A549 (cell line): ENCODE results near the gene MACROD1. TPM values are rescaled to one million over a fixed set of nuclear protein-coding genes. Genes with fewer than 3 reads are reported as not detected.

ENCODE experiments used
- ATAC-seq, 2 experiments: fragments of 200-7000 bp in 1 of 2; fragments of >200 bp in 1 of 2; cut with Nextera tagmentation in 1 of 2; cut with Tn5 transposase in 1 of 2; 3 replicates each; pipeline versions ENCODE4 v1.8.0 to v1.9.1; 2018 to 2020; ENCODE audit warnings: mild to moderate bottlenecking in 1 of 2, moderate library complexity in 1 of 2
- CTCF ChIA-PET: fragments of 300-600 bp; sonication (Branson Sonifier 250); formaldehyde crosslinking; extraction: SDS; loops from one replicate; lab custom pipeline; 2021; ENCODE audit warnings: antibody characterized with exemption, inconsistent platforms; lab: Yijun Ruan, JAX
- POLR2A ChIA-PET: fragments of 350-600 bp; formaldehyde crosslinking; extraction: SDS; loops from one replicate; lab custom pipeline; 2021; ENCODE audit warnings: antibody characterized with exemption, inconsistent platforms; lab: Yijun Ruan, JAX
- DNase-seq, 2 experiments: peaks; one replicate each; pipeline versions ENCODE4 v3.0.0 to v3.0.0-alpha.2; 2011 to 2016; ENCODE audit warnings: low read depth in 1 of 2, low spot score in 1 of 2
- FAIRE-seq: peaks from 2 replicates; lab custom pipeline; 2011; peaks lifted over from hg19 to GRCh38; lab: Jason Lieb, UNC
- H3K27ac ChIP-seq, 2 experiments: fragments of >200 bp; sonication (Bioruptor Twin); formaldehyde crosslinking; 3 replicates each; pipeline ENCODE4 v1.5.1; 2016 to 2017
- H3K4me1 ChIP-seq: fragments of >200 bp; sonication (Bioruptor Twin); formaldehyde crosslinking; 3 replicates; pipeline ENCODE4 v1.6.1; 2016
- H3K4me2 ChIP-seq: fragments of >200 bp; sonication (Bioruptor Twin); formaldehyde crosslinking; 3 replicates; pipeline ENCODE4 v1.6.1; 2016
- H3K4me3 ChIP-seq: fragments of >200 bp; sonication (Bioruptor Twin); formaldehyde crosslinking; 3 replicates; pipeline ENCODE4 v1.5.1; 2016
- H3K9me3 ChIP-seq: fragments of >200 bp; sonication (Bioruptor Twin); formaldehyde crosslinking; 3 replicates; pipeline ENCODE4 v1.6.1; 2016
- ATOH8 ChIP-seq: fragments of 250-450 bp; sonication (Bioruptor Pico); IDR thresholded peaks from 2 replicates; pipeline ENCODE4 v1.5.0; 2020; ENCODE audit warnings: low read depth, mild to moderate bottlenecking, moderate library complexity
- BHLHE40 ChIP-seq: IDR thresholded peaks from 2 replicates; pipeline ENCODE4 v1.6.1; 2012; ENCODE audit warnings: low read depth, low read length, inconsistent platforms
- CHD2 ChIP-seq: fragments of 150-350 bp; IDR thresholded peaks from 2 replicates; pipeline ENCODE4 v1.6.1; 2014; ENCODE audit warnings: low read length; ENCODE audit not compliant: partially characterized antibody
- CHD4 ChIP-seq: fragments of 200-600 bp; sonication (generic); IDR thresholded peaks from 2 replicates; pipeline ENCODE4 v1.6.1; 2016; ENCODE audit warnings: antibody characterized with exemption, mild to moderate bottlenecking, borderline replicate concordance
- EHMT2 ChIP-seq: fragments of 200-600 bp; sonication (generic); IDR thresholded peaks from 2 replicates; pipeline ENCODE4 v1.6.1; 2016; ENCODE audit warnings: antibody characterized with exemption, low read depth, mild to moderate bottlenecking, moderate library complexity
- ESRRA ChIP-seq: fragments of 150-350 bp; IDR thresholded peaks from 2 replicates; pipeline ENCODE4 v1.6.1; 2014; ENCODE audit warnings: mild to moderate bottlenecking, low read length, borderline replicate concordance
- JUNB ChIP-seq: fragments of >200 bp; sonication (Bioruptor Twin); formaldehyde crosslinking; IDR thresholded peaks from 2 replicates; pipeline ENCODE4 v1.6.1; 2016
- KDM1A ChIP-seq: fragments of 200-600 bp; sonication (generic); IDR thresholded peaks from 2 replicates; pipeline ENCODE4 v1.6.1; 2016; ENCODE audit warnings: low read depth, mild to moderate bottlenecking
- MAFK ChIP-seq: fragments of 450-650 bp; IDR thresholded peaks from 2 replicates; pipeline ENCODE4 v1.6.1; 2014; ENCODE audit not compliant: partially characterized antibody
- MYC ChIP-seq: IDR thresholded peaks from 2 replicates; pipeline ENCODE4 v1.6.1; 2012; ENCODE audit warnings: mild to moderate bottlenecking, inconsistent platforms, low read length, improper control_type of control experiment, borderline replicate concordance
- NFE2L2 ChIP-seq: fragments of 150-350 bp; conservative IDR thresholded peaks from 2 replicates; pipeline ENCODE4 v1.6.1; 2014; ENCODE audit warnings: low read length
- PHF8 ChIP-seq: fragments of 200-600 bp; sonication (generic); IDR thresholded peaks from 2 replicates; pipeline ENCODE4 v1.6.1; 2016; ENCODE audit warnings: low read depth, mild to moderate bottlenecking, antibody characterized with exemption, moderate library complexity, borderline replicate concordance
- REST ChIP-seq: fragments of 200-600 bp; sonication (generic); IDR thresholded peaks from 2 replicates; pipeline ENCODE4 v1.6.1; 2016; ENCODE audit warnings: antibody characterized with exemption, mild to moderate bottlenecking, moderate library complexity
- SMC3 ChIP-seq: fragments of >200 bp; sonication (Bioruptor Twin); formaldehyde crosslinking; IDR thresholded peaks from 3 replicates; pipeline ENCODE4 v1.6.1; 2018; ENCODE audit warnings: inconsistent platforms
- TFCP2L1 ChIP-seq: fragments of 250-450 bp; sonication (Bioruptor Pico); IDR thresholded peaks from 2 replicates; pipeline ENCODE4 v1.5.0; 2021; ENCODE audit warnings: mild to moderate bottlenecking
- ZSCAN20 ChIP-seq: fragments of 250-450 bp; sonication (Bioruptor Pico); IDR thresholded peaks from 2 replicates; pipeline ENCODE4 v1.8.0; 2022; ENCODE audit warnings: mild to moderate bottlenecking, moderate library complexity
- WGBS: methylation state at CpG from one replicate; pipeline ENCODE4 v1.1.6; 2017; ENCODE audit errors: missing lambda C conversion rate; 5-methylcytosine and 5-hydroxymethylcytosine counted together
- polyA plus RNA-seq, 4 experiments: library from polyadenylated mRNA; depleted of rRNA in 3 of 4; stranded (reverse); fragments of >200 nt; fragmentation: RNase III in 1 of 4; extraction: RNeasy Plus Mini Kit Qiagen cat#74134 plus additional on column Dnase treatment in 1 of 4; gene quantifications; 2 replicates in 3 of 4; 3 replicates in 1 of 4; pipeline ENCODE4 v1.2.3, GENCODE V29; 2011 to 2017
- TF ChIP-seq, protein P1 (sequence below): fragments of >200 bp; sonication (Bioruptor Twin); formaldehyde crosslinking; IDR thresholded peaks from 2 replicates; pipeline ENCODE4 v1.6.1; 2016
- TF ChIP-seq, protein P2 (sequence below): IDR thresholded peaks from 2 replicates; pipeline ENCODE4 v1.6.1; 2012; ENCODE audit warnings: low read depth, borderline replicate concordance

Gene MACROD1
- polyA plus RNA-seq, 2 of the 4 experiments (the other 2 are of a cell fraction): 15.1 to 16.6 TPM

DNA sequence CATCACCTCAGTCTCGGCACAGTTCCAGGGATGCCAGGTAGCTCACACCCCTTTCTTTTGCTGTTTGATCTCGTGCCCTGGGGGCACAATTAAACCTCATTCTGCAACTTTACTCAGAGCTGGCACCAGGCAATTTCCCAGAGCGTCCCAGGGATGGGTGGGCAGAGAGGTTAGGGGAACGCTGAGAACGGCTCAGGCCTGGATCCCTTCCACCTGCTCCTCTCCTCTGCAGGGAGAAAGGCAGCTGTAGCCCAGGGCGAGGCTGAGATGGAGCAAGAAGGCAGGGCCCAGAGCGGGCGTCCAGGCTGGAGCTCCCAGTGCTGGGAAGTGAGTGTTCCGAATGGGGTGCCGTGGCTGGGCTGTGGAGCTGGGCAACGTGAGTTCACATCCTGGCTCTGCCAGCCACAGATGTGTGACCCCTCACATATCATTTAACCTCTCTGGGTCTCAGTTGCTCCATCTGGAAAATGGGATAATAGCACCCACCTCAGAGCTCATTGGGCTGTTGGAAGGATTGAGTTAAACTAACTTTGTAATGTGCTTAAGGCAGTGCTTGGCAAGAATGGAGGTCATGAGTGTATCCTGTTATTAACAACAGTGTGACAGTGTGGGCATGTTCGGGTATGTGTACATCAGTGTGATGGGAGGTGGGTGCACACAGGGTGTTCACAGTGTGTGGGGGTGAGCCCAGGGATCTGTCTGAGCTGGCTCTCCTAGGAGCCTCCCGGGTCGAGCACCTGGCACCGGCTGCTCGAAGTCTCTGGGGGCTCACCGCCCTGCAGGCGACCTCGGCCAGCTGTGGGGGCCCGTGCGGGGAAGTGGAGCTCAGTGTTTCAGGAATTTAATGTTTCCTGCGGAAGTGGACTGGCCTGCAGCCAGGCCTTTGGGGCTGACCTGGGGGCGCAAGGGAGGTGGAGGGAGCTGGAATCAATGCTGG lies 164.2 kb downstream of the MACROD1 start:
- CTCF ChIA-PET: interaction anchor here (0.6 to 3.9 kb wide), 16 partner anchors 11 to 234 kb away, joined by 3 to 46 read pairs (median 4); no protein-coding TSS in a partner anchor
- POLR2A ChIA-PET: interaction anchor here (0.9 kb wide), 1 partner anchor 27 kb away, joined by 3 read pairs; the partner anchor contains the start of gene COX8A
- DNase-seq (no peak), FAIRE-seq (no peak), ATAC-seq (no peak)
- TF ChIP-seq NFE2L2: no peak
- TF ChIP-seq KDM1A: peak; percentile 85; the same call in 1 of the 2 replicates
- TF ChIP-seq ESRRA: 0 out of 2 replicates have a peak, but pooled peaks have one; percentile 36
- TF ChIP-seq CHD4: no peak; the same call in 1 of the 2 replicates
- TF ChIP-seq JUNB: no peak
- no peak for TF ChIP-seq ZSCAN20 (CRISPR knock-in tag)
- no peak for TF ChIP-seq CHD2
- Histone ChIP-seq H3K4me1 (peaks cover 29% of the 10 kb centered on the region), H3K4me2 (no peak overlapping the region), H3K27ac (no peak overlapping the region), H3K9me3 (no peaks in the 10 kb centered on the region), H3K4me3 (no peak overlapping the region)
- 76% methylated on average over 13 of the region's 23 CpGs for WGBS

- Histone ChIP-seq H3K9me3 (no peaks in the 10 kb centered on the region), H3K4me2 (no peak overlapping the region), H3K27ac (no peak overlapping the region), H3K4me1 (peaks cover 21% of the 10 kb centered on the region), H3K4me3 (no peak overlapping the region)
- TF ChIP-seq MYC: no peak
- no peak for TF ChIP-seq BHLHE40
- no peak for TF ChIP-seq TFCP2L1
- TF ChIP-seq EHMT2: no peak
- no peak for TF ChIP-seq SMC3
- TF ChIP-seq, protein P1, sequence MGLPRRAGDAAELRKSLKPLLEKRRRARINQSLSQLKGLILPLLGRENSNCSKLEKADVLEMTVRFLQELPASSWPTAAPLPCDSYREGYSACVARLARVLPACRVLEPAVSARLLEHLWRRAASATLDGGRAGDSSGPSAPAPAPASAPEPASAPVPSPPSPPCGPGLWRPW: no peak
- TF ChIP-seq, protein P2, sequence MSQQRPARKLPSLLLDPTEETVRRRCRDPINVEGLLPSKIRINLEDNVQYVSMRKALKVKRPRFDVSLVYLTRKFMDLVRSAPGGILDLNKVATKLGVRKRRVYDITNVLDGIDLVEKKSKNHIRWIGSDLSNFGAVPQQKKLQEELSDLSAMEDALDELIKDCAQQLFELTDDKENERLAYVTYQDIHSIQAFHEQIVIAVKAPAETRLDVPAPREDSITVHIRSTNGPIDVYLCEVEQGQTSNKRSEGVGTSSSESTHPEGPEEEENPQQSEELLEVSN: no peak
- no peak for TF ChIP-seq REST
- no peak for TF ChIP-seq MAFK
- TF ChIP-seq ATOH8 (CRISPR knock-in tag): no peak
- no peak for TF ChIP-seq PHF8
- ChIA-PET POLR2A (no interaction called here), CTCF (interaction anchor here (0.6 to 3.9 kb wide), 19 partner anchors 10 to 233 kb away, joined by 3 to 46 read pairs (median 3); no protein-coding TSS in a partner anchor)
- FAIRE-seq: no peak
- no peak for ATAC-seq
- WGBS: 94% methylated on average over 60 of the region's 60 CpGs
- no peak for DNase-seq
Measured at GRCh38 chr11:64000740-64001483, 165.0 kb downstream of the MACROD1 start.
